GM18526 (cell line): ENCODE measurements around the gene HOXB9.

Experiments used
- POLR2A ChIP-seq: IDR thresholded peaks from 3 replicates; pipeline ENCODE4 v1.6.1; 2011; ENCODE audit not compliant: insufficient read length; ENCODE audit errors: extremely low read depth

HOXB9 gene

GRCh38 chr17:48642843-48643696, 16.9 kb upstream of the HOXB9 start:
- no peak for TF ChIP-seq POLR2A

- TF ChIP-seq POLR2A: no peak
Measured at GRCh38 chr17:48642059-48642842, 16.1 kb upstream of the HOXB9 start.

- no peak for TF ChIP-seq POLR2A
Measured at GRCh38 chr17:48641541-48642058, 15.4 kb upstream of the HOXB9 start.

- no peak for TF ChIP-seq POLR2A
Measured at GRCh38 chr17:48640858-48641180, 14.7 kb upstream of the HOXB9 start.

- TF ChIP-seq POLR2A: no peak
Measured at GRCh38 chr17:48639982-48640857, 14.1 kb upstream of the HOXB9 start.

- no peak for TF ChIP-seq POLR2A
Measured at GRCh38 chr17:48639136-48639535, 13.0 kb upstream of the HOXB9 start.

GRCh38 chr17:48637323-48638260, 11.4 kb upstream of the HOXB9 start:
- no peak for TF ChIP-seq POLR2A

GRCh38 chr17:48636177-48637018, 10.2 kb upstream of the HOXB9 start:
- no peak for TF ChIP-seq POLR2A

GRCh38 chr17:48634493-48635208, 8.5 kb upstream of the HOXB9 start:
- TF ChIP-seq POLR2A: no peak

- no peak for TF ChIP-seq POLR2A
Measured at GRCh38 chr17:48633266-48633677, 7.1 kb upstream of the HOXB9 start.

- TF ChIP-seq POLR2A: no peak
Measured at GRCh38 chr17:48632579-48633265, 6.6 kb upstream of the HOXB9 start.

- no peak for TF ChIP-seq POLR2A
Measured at GRCh38 chr17:48631693-48632578, 5.8 kb upstream of the HOXB9 start.
